Neural progenitor cell (in vitro differentiated cells): ENCODE measurements around the gene ARNT2. TPM values are rescaled to one million over a fixed set of nuclear protein-coding genes. Genes with fewer than 3 reads are reported as not detected.

ENCODE experiments used
- DNase-seq: peaks from one replicate; pipeline ENCODE4 v3.0.0-alpha.2; 2016; ENCODE audit warnings: low spot score
- H2AFZ ChIP-seq: fragments of 200-600 bp; sonication (generic); replicated peaks from 2 replicates; pipeline ENCODE4 v1.6.1; 2016; ENCODE audit warnings: antibody characterized with exemption
- H3F3A ChIP-seq: fragments of 200-600 bp; sonication (generic); 2 replicates; pipeline ENCODE4 v1.6.1; 2016; ENCODE audit warnings: antibody characterized with exemption, low read depth
- H3K27ac ChIP-seq: fragments of 200-600 bp; sonication (generic); 2 replicates; pipeline ENCODE4 v1.5.1; 2016; ENCODE audit warnings: mild to moderate bottlenecking
- H3K27me3 ChIP-seq: fragments of 200-600 bp; sonication (generic); 2 replicates; pipeline ENCODE4 v1.6.1; 2016; ENCODE audit warnings: mild to moderate bottlenecking, moderate library complexity
- H3K36me3 ChIP-seq: fragments of 200-600 bp; sonication (generic); 2 replicates; pipeline ENCODE4 v1.5.1; 2016
- H3K4me1 ChIP-seq: fragments of 200-600 bp; sonication (generic); 2 replicates; pipeline ENCODE4 v1.6.1; 2016; ENCODE audit warnings: mixed run types
- H3K4me2 ChIP-seq: fragments of 200-600 bp; sonication (generic); 2 replicates; pipeline ENCODE4 v1.6.1; 2016
- H3K4me3 ChIP-seq: fragments of 200-600 bp; sonication (generic); 2 replicates; pipeline ENCODE4 v1.5.1; 2016
- H3K79me2 ChIP-seq: fragments of 200-600 bp; sonication (generic); 2 replicates; pipeline ENCODE4 v1.6.1; 2016; ENCODE audit warnings: low read depth
- H3K9ac ChIP-seq: fragments of 200-600 bp; sonication (generic); 2 replicates; pipeline ENCODE4 v1.6.1; 2016
- H3K9me3 ChIP-seq: fragments of 200-600 bp; sonication (generic); 2 replicates; pipeline ENCODE4 v1.5.1; 2016; ENCODE audit warnings: low read depth
- H4K20me1 ChIP-seq: fragments of 200-600 bp; sonication (generic); 2 replicates; pipeline ENCODE4 v1.6.1; 2016; ENCODE audit warnings: low read depth
- H3K27ac Mint-ChIP-seq: 3 replicates; pipeline ENCODE4 v1.8.0; 2021; ENCODE audit warnings: mixed read lengths
- H3K27me3 Mint-ChIP-seq: 2 replicates; pipeline ENCODE4 v1.8.0; 2022; ENCODE audit warnings: low read depth, mild to moderate bottlenecking, inconsistent platforms, moderate library complexity, mixed read lengths; ENCODE audit not compliant: insufficient read depth
- H3K36me3 Mint-ChIP-seq: 3 replicates; pipeline ENCODE4 v1.8.0; 2021; ENCODE audit warnings: mixed read lengths
- H3K4me1 Mint-ChIP-seq: 3 replicates; pipeline ENCODE4 v1.8.0; 2021; ENCODE audit warnings: mixed read lengths
- H3K4me3 Mint-ChIP-seq: 3 replicates; pipeline ENCODE4 v1.8.0; 2021; ENCODE audit warnings: mild to moderate bottlenecking, moderate library complexity, mixed read lengths
- H3K9me3 Mint-ChIP-seq: 3 replicates; pipeline ENCODE4 v1.8.0; 2020; ENCODE audit warnings: mixed read lengths
- EZH2 ChIP-seq: fragments of 200-600 bp; sonication (generic); IDR thresholded peaks from 2 replicates; pipeline ENCODE4 v1.6.1; 2017; ENCODE audit warnings: antibody characterized with exemption, mild to moderate bottlenecking, moderate library complexity
- EZH2phosphoT487 ChIP-seq: fragments of 200-600 bp; sonication (generic); IDR thresholded peaks from 2 replicates; pipeline ENCODE4 v1.6.1; 2017; ENCODE audit warnings: antibody characterized with exemption
- total RNA-seq: library from RNA; depleted of rRNA; stranded (reverse); fragments of >200 nt; gene quantifications from 2 replicates; pipeline ENCODE4 v1.2.3, GENCODE V29; 2015; ENCODE audit warnings: low replicate concordance
- TF ChIP-seq, protein P1 (sequence below): fragments of 200-600 bp; sonication (generic); IDR thresholded peaks from 2 replicates; pipeline ENCODE4 v1.5.1; 2017; ENCODE audit warnings: antibody characterized with exemption, mild to moderate bottlenecking

The ARNT2 gene
- total RNA-seq, 1 donor from 2014 or later, result 15.7 TPM

DNA sequence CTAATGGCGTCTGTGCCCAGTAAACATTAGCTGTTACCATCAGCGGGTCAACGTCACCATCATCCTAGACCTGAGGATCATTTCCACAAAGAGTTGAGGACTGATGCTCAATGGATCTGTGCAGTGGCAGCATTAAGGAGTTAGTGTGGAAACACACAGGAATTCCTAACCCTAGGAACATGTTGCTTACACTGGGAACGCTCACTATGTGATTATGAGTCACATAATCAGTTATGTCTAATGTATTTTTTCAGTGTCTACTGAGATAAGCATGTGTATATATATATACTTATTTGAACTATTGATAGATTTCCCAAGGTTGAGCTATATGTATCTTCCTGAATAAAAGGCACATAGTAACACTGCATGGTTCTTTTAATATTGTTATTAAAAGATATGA is 19.0 kb downstream of the ARNT2 start:
- H3K79me2 ChIP-seq, result peaks cover 11% of the 10 kb centered on the region
- H2AFZ ChIP-seq, result no peak overlapping the region
- peaks cover 15% of the 10 kb centered on the region for H3K9me3 Mint-ChIP-seq
- H3K27me3 Mint-ChIP-seq, result peaks cover 2% of the 10 kb centered on the region
- no peaks in the 10 kb centered on the region for H3K4me1 ChIP-seq
- no peak for DNase-seq
- no peaks in the 10 kb centered on the region for H3F3A ChIP-seq
- H3K9ac ChIP-seq, result no peak overlapping the region
- no peaks in the 10 kb centered on the region for H3K36me3 ChIP-seq
- no peak overlapping the region for H3K27ac ChIP-seq
- no peaks in the 10 kb centered on the region for H3K27me3 ChIP-seq
- H3K4me3 ChIP-seq, result no peak overlapping the region
- peaks cover 12% of the 10 kb centered on the region for H3K36me3 Mint-ChIP-seq
- H3K4me3 Mint-ChIP-seq, result no peak overlapping the region
- no peaks in the 10 kb centered on the region for H3K9me3 ChIP-seq
- no peak overlapping the region for H3K27ac Mint-ChIP-seq
- H3K4me2 ChIP-seq, result no peak overlapping the region
- H4K20me1 ChIP-seq, result peaks cover 13% of the 10 kb centered on the region
- H3K4me1 Mint-ChIP-seq, result peaks cover 4% of the 10 kb centered on the region
- TF ChIP-seq, protein P1, sequence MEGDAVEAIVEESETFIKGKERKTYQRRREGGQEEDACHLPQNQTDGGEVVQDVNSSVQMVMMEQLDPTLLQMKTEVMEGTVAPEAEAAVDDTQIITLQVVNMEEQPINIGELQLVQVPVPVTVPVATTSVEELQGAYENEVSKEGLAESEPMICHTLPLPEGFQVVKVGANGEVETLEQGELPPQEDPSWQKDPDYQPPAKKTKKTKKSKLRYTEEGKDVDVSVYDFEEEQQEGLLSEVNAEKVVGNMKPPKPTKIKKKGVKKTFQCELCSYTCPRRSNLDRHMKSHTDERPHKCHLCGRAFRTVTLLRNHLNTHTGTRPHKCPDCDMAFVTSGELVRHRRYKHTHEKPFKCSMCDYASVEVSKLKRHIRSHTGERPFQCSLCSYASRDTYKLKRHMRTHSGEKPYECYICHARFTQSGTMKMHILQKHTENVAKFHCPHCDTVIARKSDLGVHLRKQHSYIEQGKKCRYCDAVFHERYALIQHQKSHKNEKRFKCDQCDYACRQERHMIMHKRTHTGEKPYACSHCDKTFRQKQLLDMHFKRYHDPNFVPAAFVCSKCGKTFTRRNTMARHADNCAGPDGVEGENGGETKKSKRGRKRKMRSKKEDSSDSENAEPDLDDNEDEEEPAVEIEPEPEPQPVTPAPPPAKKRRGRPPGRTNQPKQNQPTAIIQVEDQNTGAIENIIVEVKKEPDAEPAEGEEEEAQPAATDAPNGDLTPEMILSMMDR, result no peak
- TF ChIP-seq EZH2phosphoT487, result no peak
- TF ChIP-seq EZH2, result no peak

DNA sequence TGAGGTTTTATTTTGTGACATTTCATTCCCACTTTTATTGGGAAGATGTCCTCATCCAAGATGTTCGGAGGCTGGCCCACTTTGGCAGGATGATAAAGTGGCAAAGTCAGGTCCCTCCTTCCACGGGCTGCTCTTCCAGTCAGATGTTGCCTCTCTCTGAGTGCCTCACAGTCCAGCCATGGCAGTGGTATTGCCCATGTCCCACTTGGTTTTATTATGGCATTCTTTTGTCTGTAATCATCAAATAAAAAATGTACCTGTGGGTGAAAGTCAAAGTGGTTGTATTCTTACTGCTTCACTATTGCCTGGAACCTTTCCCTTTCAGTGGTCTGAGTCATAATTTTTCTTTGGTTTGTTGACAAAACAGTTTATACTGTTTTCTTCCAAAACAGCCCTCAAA is 20.2 kb downstream of the ARNT2 start:
- H3K4me1 Mint-ChIP-seq, result no peaks in the 10 kb centered on the region
- H3K4me2 ChIP-seq, result no peak overlapping the region
- TF ChIP-seq, protein P1, result no peak
- TF ChIP-seq EZH2 (no peak), EZH2phosphoT487 (no peak)

DNA sequence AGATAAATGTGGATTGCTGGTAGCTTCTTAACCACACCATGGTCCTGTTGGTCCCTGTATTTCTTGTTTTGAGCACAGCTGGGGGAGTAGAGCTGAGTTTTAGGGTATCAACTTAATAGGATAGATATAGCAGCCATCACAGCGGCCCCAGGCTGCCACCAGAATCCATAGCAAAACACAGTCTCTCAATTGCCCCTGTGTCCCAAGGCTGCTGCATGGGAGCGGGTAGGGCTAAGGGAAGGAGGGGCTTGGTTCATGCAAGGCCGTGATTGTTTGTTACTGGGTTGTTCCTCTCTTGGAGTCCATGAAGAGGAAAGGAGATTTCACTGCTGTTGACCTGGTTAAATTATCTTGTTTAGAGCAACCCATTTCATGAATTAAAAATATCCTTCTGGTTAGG is 22.1 kb downstream of the ARNT2 start:
- H3K4me2 ChIP-seq, result no peak overlapping the region
- Mint-ChIP-seq H3K4me3 (no peak overlapping the region), H3K36me3 (peaks cover 15% of the 10 kb centered on the region), H3K4me1 (no peaks in the 10 kb centered on the region), H3K27ac (no peak overlapping the region), H3K27me3 (peaks cover 2% of the 10 kb centered on the region), H3K9me3 (peaks cover 22% of the 10 kb centered on the region)
- TF ChIP-seq, protein P1, result no peak
- TF ChIP-seq EZH2phosphoT487 (no peak), EZH2 (no peak)
- no peak overlapping the region for H3K4me3 ChIP-seq
- H4K20me1 ChIP-seq, result peaks cover 6% of the 10 kb centered on the region
- H2AFZ ChIP-seq, result no peak overlapping the region
- H3F3A ChIP-seq, result no peaks in the 10 kb centered on the region
- H3K27me3 ChIP-seq, result no peaks in the 10 kb centered on the region
- no peaks in the 10 kb centered on the region for H3K79me2 ChIP-seq
- no peaks in the 10 kb centered on the region for H3K9me3 ChIP-seq
- no peaks in the 10 kb centered on the region for H3K36me3 ChIP-seq
- peaks cover 6% of the 10 kb centered on the region for H3K4me1 ChIP-seq
- no peak for DNase-seq
- H3K9ac ChIP-seq, result no peak overlapping the region
- H3K27ac ChIP-seq, result no peak overlapping the region

More for the DNA sequence above, 20.2 kb downstream of the ARNT2 start:
- peaks cover 5% of the 10 kb centered on the region for H3K79me2 ChIP-seq
- no peak overlapping the region for H3K4me3 Mint-ChIP-seq
- H3K9me3 Mint-ChIP-seq, result peaks cover 18% of the 10 kb centered on the region
- no peak for DNase-seq
- H3K27ac Mint-ChIP-seq, result no peak overlapping the region
- H3K4me1 ChIP-seq, result peaks cover 6% of the 10 kb centered on the region
- H2AFZ ChIP-seq, result no peak overlapping the region
- H3K27me3 Mint-ChIP-seq, result peaks cover 2% of the 10 kb centered on the region
- H4K20me1 ChIP-seq, result peaks cover 2% of the 10 kb centered on the region
- H3K9me3 ChIP-seq, result no peaks in the 10 kb centered on the region
- no peaks in the 10 kb centered on the region for H3K36me3 ChIP-seq
- no peaks in the 10 kb centered on the region for H3F3A ChIP-seq
- no peak overlapping the region for H3K4me3 ChIP-seq
- no peaks in the 10 kb centered on the region for H3K27me3 ChIP-seq
- peaks cover 12% of the 10 kb centered on the region for H3K36me3 Mint-ChIP-seq
- H3K9ac ChIP-seq, result no peak overlapping the region
- no peak overlapping the region for H3K27ac ChIP-seq
